Prostate gland (tissue), 2 donors: ENCODE data around the gene HDLBP.

Source experiments
- CTCF ChIP-seq, 4 experiments: fragments of 200-600 bp in 2 of 4; fragments of 450-650 bp in 2 of 4; sonication (generic) in 2 of 4; IDR thresholded peaks; 1 replicate in 3 of 4; 2 replicates in 1 of 4; pipeline ENCODE4 v1.5.1; 2016 to 2019; ENCODE audit warnings: antibody characterized with exemption in 4 of 4, mild to moderate bottlenecking in 2 of 4, moderate library complexity in 2 of 4
- POLR2A ChIP-seq: fragments of 450-650 bp; IDR thresholded peaks from one replicate; pipeline ENCODE4 v1.6.1; 2016; ENCODE audit warnings: antibody characterized with exemption, mild to moderate bottlenecking

- TF ChIP-seq CTCF (IDR thresholded peaks at IDR 0.05) (no peak), POLR2A (peak; percentile 50)
Observed at GRCh38 chr2:241272303-241273209, 42.9 kb downstream of the HDLBP start.
